Measurements from ENCODE around the gene TAF10.

DNA sequence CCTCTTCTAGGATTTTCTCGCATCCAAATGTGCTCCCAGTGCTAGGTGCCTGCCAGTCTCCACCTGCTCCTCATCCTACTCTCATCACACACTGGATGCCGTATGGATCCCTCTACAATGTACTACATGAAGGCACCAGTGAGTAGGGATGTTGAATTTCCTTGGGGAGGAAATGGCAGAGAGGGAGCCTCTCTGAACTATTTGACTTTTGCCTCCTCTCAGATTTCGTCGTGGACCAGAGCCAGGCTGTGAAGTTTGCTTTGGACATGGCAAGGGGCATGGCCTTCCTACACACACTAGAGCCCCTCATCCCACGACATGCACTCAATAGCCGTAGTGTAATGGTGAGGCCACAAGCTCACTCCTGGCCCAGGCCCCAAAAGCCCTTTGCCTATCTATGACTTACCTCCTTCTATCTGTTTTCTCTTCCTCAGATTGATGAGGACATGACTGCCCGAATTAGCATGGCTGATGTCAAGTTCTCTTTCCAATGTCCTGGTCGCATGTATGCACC lies 2.5 kb downstream of the TAF10 start:
- TF ChIP-seq EZH2 (IDR thresholded peaks at IDR 0.05): no peak
- TF ChIP-seq POLR2AphosphoS5 (IDR thresholded peaks at IDR 0.05; ENCODE audit: borderline replicate concordance, low read depth, low read length): 0 out of 2 replicates have a peak, but pooled peaks have one; percentile 5
